Smooth muscle cell (in vitro differentiated cells): ENCODE data around the gene ADAM30. TPM values are rescaled to one million over a fixed set of nuclear protein-coding genes. Genes with fewer than 3 reads are reported as not detected.

Source experiments
- DNase-seq: peaks from one replicate; lab custom pipeline; 2025; ENCODE audit not compliant: unreplicated experiment; lab: John Stamatoyannopoulos, UW
- H2AFZ ChIP-seq: fragments of 200-600 bp; sonication (generic); 2 replicates; pipeline ENCODE4 v1.6.0; 2016; ENCODE audit warnings: antibody characterized with exemption, low read depth, mild to moderate bottlenecking
- H3F3A ChIP-seq: fragments of 200-600 bp; sonication (generic); 2 replicates; pipeline ENCODE4 v1.6.0; 2017; ENCODE audit warnings: antibody characterized with exemption, low read depth
- H3K27ac ChIP-seq: fragments of 200-600 bp; sonication (generic); 2 replicates; pipeline ENCODE4 v1.5.1; 2016; ENCODE audit warnings: low read depth, mild to moderate bottlenecking
- H3K27me3 ChIP-seq: fragments of 200-600 bp; sonication (generic); 2 replicates; pipeline ENCODE4 v1.6.1; 2016; ENCODE audit warnings: low read depth, mild to moderate bottlenecking
- H3K36me3 ChIP-seq: fragments of 200-600 bp; sonication (generic); 2 replicates; pipeline ENCODE4 v1.5.1; 2016; ENCODE audit warnings: low read depth
- H3K4me1 ChIP-seq: fragments of 200-600 bp; sonication (generic); 2 replicates; pipeline ENCODE4 v1.5.1; 2016; ENCODE audit warnings: low read depth
- H3K4me2 ChIP-seq: fragments of 200-600 bp; sonication (generic); 2 replicates; pipeline ENCODE4 v1.6.0; 2016; ENCODE audit warnings: mild to moderate bottlenecking
- H3K4me3 ChIP-seq: fragments of 200-600 bp; sonication (generic); 2 replicates; pipeline ENCODE4 v1.5.1; 2016; ENCODE audit warnings: mild to moderate bottlenecking
- H3K79me2 ChIP-seq: fragments of 200-600 bp; sonication (generic); 2 replicates; pipeline ENCODE4 v1.6.0; 2016; ENCODE audit warnings: low read depth, mild to moderate bottlenecking
- H3K9ac ChIP-seq: fragments of 200-600 bp; sonication (generic); 2 replicates; pipeline ENCODE4 v1.6.0; 2016; ENCODE audit warnings: low read depth
- H3K9me3 ChIP-seq: fragments of 200-600 bp; sonication (generic); replicated peaks from 2 replicates; pipeline ENCODE4 v1.5.1; 2016; ENCODE audit warnings: low read depth
- H4K20me1 ChIP-seq: fragments of 200-600 bp; sonication (generic); 2 replicates; pipeline ENCODE4 v1.6.0; 2016; ENCODE audit warnings: low read depth
- WGBS: methylation state at CpG from one replicate; pipeline ENCODE4 v1.1.7; 2016; ENCODE audit warnings: low lambda C conversion rate; 5-methylcytosine and 5-hydroxymethylcytosine counted together
- polyA plus RNA-seq: library from polyadenylated mRNA; unstranded; fragments of >200 nt; fragmentation: Nextera tagmentation; extraction: Ambion mirVana; gene quantifications from 2 replicates; pipeline ENCODE4 v1.2.1, GENCODE V29; 2016
- total RNA-seq: library from RNA; depleted of rRNA; stranded (reverse); fragments of >200 nt; gene quantifications from 2 replicates; pipeline ENCODE4 v1.2.3, GENCODE V29; 2014
- TF ChIP-seq, protein P1 (sequence below): fragments of 200-600 bp; sonication (generic); IDR thresholded peaks from 2 replicates; pipeline ENCODE4 v1.5.1; 2017; ENCODE audit warnings: borderline replicate concordance, mild to moderate bottlenecking, antibody characterized with exemption; ENCODE audit not compliant: insufficient read depth, poor library complexity, severe bottlenecking

Gene ADAM30
- total and polyA plus RNA-seq, 2 experiments from 2014 or later = not detected

GRCh38 chr1:119873135-119874015 lies 22.9 kb downstream of the ADAM30 start:
- Histone ChIP-seq H3K36me3 (no peaks in the 10 kb centered on the region), H3K4me1 (no peaks in the 10 kb centered on the region), H3K79me2 (no peaks in the 10 kb centered on the region), H3K27ac (no peak overlapping the region), H2AFZ (no peak overlapping the region), H3K27me3 (no peaks in the 10 kb centered on the region), H4K20me1 (no peaks in the 10 kb centered on the region), H3K9ac (no peak overlapping the region), H3F3A (no peaks in the 10 kb centered on the region), H3K4me3 (no peak overlapping the region), H3K9me3 (no peaks in the 10 kb centered on the region), H3K4me2 (no peak overlapping the region)
- TF ChIP-seq, protein P1, sequence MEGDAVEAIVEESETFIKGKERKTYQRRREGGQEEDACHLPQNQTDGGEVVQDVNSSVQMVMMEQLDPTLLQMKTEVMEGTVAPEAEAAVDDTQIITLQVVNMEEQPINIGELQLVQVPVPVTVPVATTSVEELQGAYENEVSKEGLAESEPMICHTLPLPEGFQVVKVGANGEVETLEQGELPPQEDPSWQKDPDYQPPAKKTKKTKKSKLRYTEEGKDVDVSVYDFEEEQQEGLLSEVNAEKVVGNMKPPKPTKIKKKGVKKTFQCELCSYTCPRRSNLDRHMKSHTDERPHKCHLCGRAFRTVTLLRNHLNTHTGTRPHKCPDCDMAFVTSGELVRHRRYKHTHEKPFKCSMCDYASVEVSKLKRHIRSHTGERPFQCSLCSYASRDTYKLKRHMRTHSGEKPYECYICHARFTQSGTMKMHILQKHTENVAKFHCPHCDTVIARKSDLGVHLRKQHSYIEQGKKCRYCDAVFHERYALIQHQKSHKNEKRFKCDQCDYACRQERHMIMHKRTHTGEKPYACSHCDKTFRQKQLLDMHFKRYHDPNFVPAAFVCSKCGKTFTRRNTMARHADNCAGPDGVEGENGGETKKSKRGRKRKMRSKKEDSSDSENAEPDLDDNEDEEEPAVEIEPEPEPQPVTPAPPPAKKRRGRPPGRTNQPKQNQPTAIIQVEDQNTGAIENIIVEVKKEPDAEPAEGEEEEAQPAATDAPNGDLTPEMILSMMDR = no peak
- DNase-seq = no peak
- 78% methylated on average over 4 of the region's 4 CpGs for WGBS

DNA sequence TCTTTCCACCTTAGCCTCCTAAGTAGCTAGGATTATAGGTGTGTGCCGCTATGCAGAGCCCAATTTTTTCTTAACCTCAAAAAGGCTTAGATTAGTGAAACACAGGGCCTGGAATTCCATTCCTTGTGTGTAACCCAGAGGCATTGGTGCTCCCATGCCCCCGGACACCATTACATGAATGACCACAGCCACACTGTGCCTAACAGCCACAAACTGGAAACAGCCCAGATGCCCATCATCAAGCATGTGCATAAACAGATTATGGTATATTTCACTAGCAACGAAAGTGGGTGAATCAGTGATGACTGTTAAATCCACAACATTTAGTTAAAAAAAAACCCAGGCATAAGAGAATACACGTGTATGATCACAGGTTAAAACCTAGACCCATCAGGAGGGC lies 24.4 kb downstream of the ADAM30 start:
- Histone ChIP-seq H2AFZ (no peak overlapping the region), H3K9ac (no peak overlapping the region), H3F3A (no peaks in the 10 kb centered on the region), H3K27ac (no peak overlapping the region), H3K27me3 (no peaks in the 10 kb centered on the region), H3K9me3 (no peaks in the 10 kb centered on the region), H3K4me1 (no peaks in the 10 kb centered on the region), H3K4me2 (no peak overlapping the region), H4K20me1 (no peaks in the 10 kb centered on the region), H3K4me3 (no peak overlapping the region), H3K79me2 (no peaks in the 10 kb centered on the region), H3K36me3 (no peaks in the 10 kb centered on the region)
- DNase-seq = no peak
- 78% methylated on average over 4 of the region's 4 CpGs for WGBS
- TF ChIP-seq, protein P1 = no peak

DNA sequence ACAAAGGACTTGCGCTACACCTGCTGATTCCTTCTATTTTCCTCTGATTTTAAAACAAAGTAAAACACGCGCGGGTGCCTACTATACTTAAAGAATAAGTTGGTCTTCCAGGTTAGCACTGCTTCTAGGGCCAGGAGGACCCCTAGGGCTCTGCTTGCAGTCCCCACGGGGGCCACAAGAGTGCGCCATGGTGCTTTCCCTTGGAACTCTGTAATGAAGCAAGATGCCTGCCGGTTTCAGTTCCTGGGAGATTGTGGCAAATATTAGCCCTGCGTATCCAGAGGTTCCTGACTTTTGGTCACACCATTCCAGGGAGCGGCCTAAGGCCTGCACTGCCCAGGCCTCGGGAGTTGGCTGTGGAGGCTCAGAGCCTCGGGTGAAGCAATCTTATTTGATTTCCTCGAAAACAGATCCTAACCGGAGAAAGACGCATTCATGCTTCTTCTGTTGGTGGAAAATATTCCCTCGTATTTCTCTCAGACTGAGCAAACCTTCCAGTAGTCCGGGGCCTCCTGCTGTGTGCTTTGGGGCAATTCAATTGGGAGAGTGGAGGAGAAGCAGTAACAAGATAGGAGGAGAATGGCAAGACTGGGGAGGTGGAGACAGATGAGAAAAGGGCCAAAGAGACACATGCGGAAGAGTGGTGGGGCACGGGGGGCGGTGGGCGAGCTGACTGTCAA lies 25.3 kb downstream of the ADAM30 start:
- TF ChIP-seq, protein P1 = peak; percentile 91
- Histone ChIP-seq H3K4me3 (no peak overlapping the region), H3K4me1 (no peaks in the 10 kb centered on the region), H2AFZ (peak overlapping the region; percentile 20), H3K4me2 (no peak overlapping the region), H3K79me2 (no peaks in the 10 kb centered on the region), H3K27me3 (no peaks in the 10 kb centered on the region), H4K20me1 (no peaks in the 10 kb centered on the region), H3K27ac (no peak overlapping the region), H3F3A (no peaks in the 10 kb centered on the region), H3K9me3 (no peaks in the 10 kb centered on the region), H3K36me3 (no peaks in the 10 kb centered on the region), H3K9ac (no peak overlapping the region)
- peak; percentile 28 for DNase-seq
- 59% methylated on average over 20 of the region's 20 CpGs for WGBS
